Loucy (cell line): Measurements from ENCODE around the gene PSMD3.
"Not testable (repeated sequence)": the region's sequence is repeated elsewhere in the genome, so short reads cannot be mapped to it uniquely, and the experiment has no call there.

Experiments
- H2AFZ ChIP-seq: fragments of 200-600 bp; sonication (generic); 2 replicates; pipeline ENCODE4 v1.6.0; 2016; ENCODE audit warnings: antibody characterized with exemption, mild to moderate bottlenecking, low read length, moderate library complexity
- H3F3A ChIP-seq: fragments of 200-600 bp; 2 replicates; pipeline ENCODE4 v1.6.0; 2016; ENCODE audit warnings: antibody characterized with exemption, low read depth, mild to moderate bottlenecking
- H3K27me3 ChIP-seq: fragments of 200-600 bp; sonication (generic); 2 replicates; pipeline ENCODE4 v1.6.1; 2014; ENCODE audit warnings: low read length, mild to moderate bottlenecking; ENCODE audit not compliant: insufficient read depth, poor library complexity, severe bottlenecking
- H3K36me3 ChIP-seq: fragments of 200-600 bp; sonication (generic); 2 replicates; pipeline ENCODE4 v1.6.1; 2016; ENCODE audit warnings: low read length; ENCODE audit not compliant: insufficient read depth
- H3K4me1 ChIP-seq: fragments of 200-600 bp; sonication (generic); 2 replicates; pipeline ENCODE4 v1.5.1; 2014; ENCODE audit warnings: low read length, mild to moderate bottlenecking; ENCODE audit not compliant: insufficient read depth, poor library complexity, severe bottlenecking
- H3K4me2 ChIP-seq: fragments of 200-600 bp; sonication (generic); 2 replicates; pipeline ENCODE4 v1.6.0; 2014; ENCODE audit warnings: antibody characterized with exemption, low read length, low read depth, mild to moderate bottlenecking; ENCODE audit not compliant: poor library complexity, severe bottlenecking
- H3K4me3 ChIP-seq: fragments of 200-600 bp; sonication (generic); 2 replicates; pipeline ENCODE4 v1.5.1; 2014; ENCODE audit warnings: low read length, mild to moderate bottlenecking, mixed read lengths; ENCODE audit not compliant: poor library complexity, severe bottlenecking
- H3K79me2 ChIP-seq: fragments of 200-600 bp; sonication (generic); 2 replicates; pipeline ENCODE4 v1.6.1; 2014; ENCODE audit warnings: low read length; ENCODE audit not compliant: insufficient read depth
- H3K9ac ChIP-seq: fragments of 200-600 bp; sonication (generic); 2 replicates; pipeline ENCODE4 v1.6.0; 2014; ENCODE audit warnings: mild to moderate bottlenecking, low read depth, low read length, moderate library complexity; ENCODE audit not compliant: poor library complexity, severe bottlenecking
- H3K9me2 ChIP-seq: fragments of 200-600 bp; sonication (generic); replicated peaks from 2 replicates; pipeline ENCODE4 v1.6.1; 2016; ENCODE audit warnings: low read depth, low read length, mixed read lengths
- H3K9me3 ChIP-seq: fragments of 200-600 bp; sonication (generic); 2 replicates; pipeline ENCODE4 v1.6.1; 2014; ENCODE audit warnings: mild to moderate bottlenecking, antibody characterized with exemption, low read length, low read depth; ENCODE audit not compliant: insufficient read depth
- H4K20me1 ChIP-seq: fragments of 200-600 bp; sonication (generic); 2 replicates; pipeline ENCODE4 v1.6.0; 2014; ENCODE audit warnings: antibody characterized with exemption, low read length, mild to moderate bottlenecking; ENCODE audit not compliant: insufficient read depth, poor library complexity, severe bottlenecking
- EZH2phosphoT487 ChIP-seq: fragments of 200-600 bp; IDR thresholded peaks from 2 replicates; pipeline ENCODE4 v1.6.1; 2018; ENCODE audit warnings: antibody characterized with exemption, mild to moderate bottlenecking, moderate library complexity, borderline replicate concordance
- TF ChIP-seq, protein P1 (sequence below): fragments of 200-600 bp; sonication (generic); conservative IDR thresholded peaks from 2 replicates; pipeline ENCODE4 v1.5.1; 2014; ENCODE audit warnings: mild to moderate bottlenecking, antibody characterized with exemption, low read length

The PSMD3 gene

DNA sequence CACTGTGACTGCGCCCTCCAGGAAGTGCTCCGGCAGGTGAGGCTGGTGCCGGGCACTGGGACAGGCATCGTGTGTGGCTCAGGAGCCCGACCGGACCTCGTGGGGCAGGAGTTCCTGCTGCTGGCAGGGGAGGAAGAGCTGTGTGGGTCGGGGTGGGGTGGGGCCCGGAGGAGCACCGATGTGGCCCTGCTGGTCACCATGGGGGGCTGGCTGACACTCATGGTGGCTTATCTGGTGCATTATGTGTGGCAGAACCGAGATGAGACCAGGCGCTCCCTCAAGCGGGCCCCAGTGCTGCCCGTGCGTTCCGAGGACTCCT lies 36.3 kb upstream of the PSMD3 start:
- Histone ChIP-seq H3K9ac (no peak overlapping the region), H3K27me3 (no peaks in the 10 kb centered on the region), H3F3A (no peaks in the 10 kb centered on the region), H3K9me2 (no peaks in the 10 kb centered on the region), H4K20me1 (no peaks in the 10 kb centered on the region), H3K4me2 (no peak overlapping the region), H3K4me1 (peaks cover 23% of the 10 kb centered on the region), H3K79me2 (no peaks in the 10 kb centered on the region), H2AFZ (no peak overlapping the region), H3K36me3 (no peaks in the 10 kb centered on the region), H3K9me3 (no peaks in the 10 kb centered on the region), H3K4me3 (no peak overlapping the region)
- no peak for TF ChIP-seq EZH2phosphoT487
- TF ChIP-seq, protein P1, sequence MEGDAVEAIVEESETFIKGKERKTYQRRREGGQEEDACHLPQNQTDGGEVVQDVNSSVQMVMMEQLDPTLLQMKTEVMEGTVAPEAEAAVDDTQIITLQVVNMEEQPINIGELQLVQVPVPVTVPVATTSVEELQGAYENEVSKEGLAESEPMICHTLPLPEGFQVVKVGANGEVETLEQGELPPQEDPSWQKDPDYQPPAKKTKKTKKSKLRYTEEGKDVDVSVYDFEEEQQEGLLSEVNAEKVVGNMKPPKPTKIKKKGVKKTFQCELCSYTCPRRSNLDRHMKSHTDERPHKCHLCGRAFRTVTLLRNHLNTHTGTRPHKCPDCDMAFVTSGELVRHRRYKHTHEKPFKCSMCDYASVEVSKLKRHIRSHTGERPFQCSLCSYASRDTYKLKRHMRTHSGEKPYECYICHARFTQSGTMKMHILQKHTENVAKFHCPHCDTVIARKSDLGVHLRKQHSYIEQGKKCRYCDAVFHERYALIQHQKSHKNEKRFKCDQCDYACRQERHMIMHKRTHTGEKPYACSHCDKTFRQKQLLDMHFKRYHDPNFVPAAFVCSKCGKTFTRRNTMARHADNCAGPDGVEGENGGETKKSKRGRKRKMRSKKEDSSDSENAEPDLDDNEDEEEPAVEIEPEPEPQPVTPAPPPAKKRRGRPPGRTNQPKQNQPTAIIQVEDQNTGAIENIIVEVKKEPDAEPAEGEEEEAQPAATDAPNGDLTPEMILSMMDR: no peak

DNA sequence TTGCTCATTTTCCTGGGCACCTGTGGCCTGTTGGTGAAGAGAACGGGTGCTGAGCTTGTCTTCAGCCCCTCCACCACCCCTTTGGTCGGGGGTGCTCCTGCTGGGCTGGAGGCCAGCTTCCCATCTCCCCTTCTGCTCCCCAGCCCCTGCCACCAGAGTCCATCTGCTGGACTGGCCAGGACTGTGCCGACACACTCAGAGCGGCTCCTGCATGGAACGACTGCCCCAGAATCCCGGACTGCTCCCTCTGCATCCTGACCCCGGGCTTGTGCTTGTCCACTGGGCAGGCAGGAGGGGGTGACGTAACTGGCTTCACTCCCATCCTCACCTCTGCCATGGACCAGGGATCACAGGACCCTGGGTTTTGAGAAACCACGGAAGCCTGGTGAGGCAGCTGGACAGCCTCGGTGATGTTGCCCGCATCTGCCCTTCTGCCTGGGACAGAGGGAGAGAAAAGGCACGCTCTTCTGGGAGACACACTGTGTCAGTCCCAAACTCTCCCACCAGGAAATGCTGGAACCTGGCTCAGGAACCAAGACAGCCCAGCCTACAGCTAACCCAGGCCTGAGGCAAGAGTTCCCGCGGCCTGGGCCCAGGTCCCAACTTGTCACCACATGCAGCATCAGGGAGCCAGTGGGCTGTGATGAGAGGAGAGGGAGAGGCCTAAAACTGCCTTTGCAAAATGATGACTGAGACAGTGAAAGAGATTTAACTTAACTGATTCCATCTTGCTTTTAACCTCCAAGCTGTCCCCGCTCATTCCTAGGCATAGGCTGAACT lies 33.9 kb upstream of the PSMD3 start:
- Histone ChIP-seq H3K79me2 (no peaks in the 10 kb centered on the region), H3K9ac (no peak overlapping the region), H3K9me3 (no peaks in the 10 kb centered on the region), H2AFZ (no peak overlapping the region), H4K20me1 (no peaks in the 10 kb centered on the region), H3K27me3 (no peaks in the 10 kb centered on the region), H3F3A (no peaks in the 10 kb centered on the region), H3K36me3 (no peaks in the 10 kb centered on the region), H3K9me2 (no peaks in the 10 kb centered on the region), H3K4me1 (peaks cover 16% of the 10 kb centered on the region), H3K4me2 (no peak overlapping the region), H3K4me3 (no peak overlapping the region)
- no peak for TF ChIP-seq EZH2phosphoT487
- TF ChIP-seq, protein P1: no peak

DNA sequence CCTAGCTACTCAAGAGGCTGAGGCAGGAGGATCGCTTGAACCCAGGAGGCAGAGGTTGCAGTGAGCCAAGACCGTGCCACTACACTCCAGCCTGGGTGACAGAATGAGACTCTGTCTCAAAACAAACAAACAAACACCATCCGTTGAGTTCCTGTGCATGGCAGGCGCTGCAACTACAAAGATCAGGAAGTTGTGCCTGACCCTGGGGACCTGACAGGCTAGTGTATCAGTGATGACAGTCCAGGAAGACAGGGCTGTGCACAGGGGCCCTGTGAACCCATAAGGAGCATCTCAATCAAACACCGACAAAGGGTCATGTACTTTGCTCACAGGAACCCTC lies 32.1 kb upstream of the PSMD3 start:
- H3K79me2 ChIP-seq, H3F3A ChIP-seq, H3K9ac ChIP-seq, H3K4me3 ChIP-seq, H3K9me2 ChIP-seq, H3K9me3 ChIP-seq, H3K27me3 ChIP-seq, H4K20me1 ChIP-seq, H3K36me3 ChIP-seq: not testable (repeated sequence)
- H2AFZ ChIP-seq: peak overlapping the region; percentile 59
- peak overlapping the region; percentile 25 for H3K4me2 ChIP-seq
- peaks cover 16% of the 10 kb centered on the region for H3K4me1 ChIP-seq

- H3K4me2 ChIP-seq: peak overlapping the region; percentile 25
- H2AFZ ChIP-seq: peak overlapping the region; percentile 59; the same call in 1 of the 2 replicates
These were observed 31.6 kb upstream of the PSMD3 start for GRCh38 chr17:39949028-39949427.

More at GRCh38 chr17:39949028-39949427, 31.6 kb upstream of the PSMD3 start:
- Histone ChIP-seq H3K4me3 (no peak overlapping the region), H3K36me3 (no peaks in the 10 kb centered on the region), H3K9me3 (no peaks in the 10 kb centered on the region), H4K20me1 (no peaks in the 10 kb centered on the region), H3K79me2 (no peaks in the 10 kb centered on the region), H3K9ac (no peak overlapping the region), H3F3A (no peaks in the 10 kb centered on the region), H3K9me2 (no peaks in the 10 kb centered on the region), H3K27me3 (no peaks in the 10 kb centered on the region), H3K4me1 (peaks cover 16% of the 10 kb centered on the region)
- TF ChIP-seq EZH2phosphoT487: no peak
- TF ChIP-seq, protein P1: no peak
